ENCODE data around the gene RAB6B.
A peak's percentile ranks its signal among the peaks of the same experiment; 100 is the strongest.

RAB6B gene

DNA sequence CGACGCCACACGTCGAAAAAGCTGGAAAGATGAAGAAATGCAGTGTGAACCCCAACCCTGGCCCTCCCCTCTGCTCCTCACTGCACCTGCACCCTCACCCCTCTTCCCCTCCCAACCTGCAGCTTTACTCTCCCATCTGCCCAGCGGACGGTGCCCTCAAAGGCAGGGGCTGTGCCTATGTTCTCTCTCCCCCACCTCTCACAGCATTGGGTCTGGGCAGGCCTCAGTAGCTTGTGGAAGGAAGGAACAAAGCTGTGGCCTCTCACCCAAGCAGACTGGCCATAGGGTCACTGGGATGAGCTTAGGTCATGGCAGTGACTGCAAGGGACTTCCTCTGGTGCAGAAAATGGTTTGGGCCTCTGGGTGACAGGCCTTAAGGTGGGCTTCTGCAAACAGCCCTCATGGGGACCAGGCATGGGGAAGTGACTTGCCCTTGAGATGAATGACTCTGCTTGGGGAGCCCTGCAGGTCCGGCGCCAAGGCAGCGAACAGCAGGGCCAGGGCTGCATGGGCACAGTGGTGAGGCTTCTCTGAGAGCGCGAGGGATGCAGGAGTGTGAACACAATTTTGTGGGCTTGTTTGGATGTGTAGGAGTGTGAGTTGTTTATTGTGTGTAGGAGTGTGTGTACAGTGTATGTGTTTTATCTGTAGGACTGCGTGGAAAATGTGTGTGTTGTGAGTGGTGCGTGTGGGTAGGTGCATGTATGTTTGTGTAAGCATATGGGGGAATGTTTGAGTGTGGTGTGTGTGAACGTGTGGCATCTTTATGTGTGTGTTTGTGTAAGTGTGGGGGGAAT lies 60.9 kb downstream of the RAB6B start:
- no peak for FAIRE-seq

DNA sequence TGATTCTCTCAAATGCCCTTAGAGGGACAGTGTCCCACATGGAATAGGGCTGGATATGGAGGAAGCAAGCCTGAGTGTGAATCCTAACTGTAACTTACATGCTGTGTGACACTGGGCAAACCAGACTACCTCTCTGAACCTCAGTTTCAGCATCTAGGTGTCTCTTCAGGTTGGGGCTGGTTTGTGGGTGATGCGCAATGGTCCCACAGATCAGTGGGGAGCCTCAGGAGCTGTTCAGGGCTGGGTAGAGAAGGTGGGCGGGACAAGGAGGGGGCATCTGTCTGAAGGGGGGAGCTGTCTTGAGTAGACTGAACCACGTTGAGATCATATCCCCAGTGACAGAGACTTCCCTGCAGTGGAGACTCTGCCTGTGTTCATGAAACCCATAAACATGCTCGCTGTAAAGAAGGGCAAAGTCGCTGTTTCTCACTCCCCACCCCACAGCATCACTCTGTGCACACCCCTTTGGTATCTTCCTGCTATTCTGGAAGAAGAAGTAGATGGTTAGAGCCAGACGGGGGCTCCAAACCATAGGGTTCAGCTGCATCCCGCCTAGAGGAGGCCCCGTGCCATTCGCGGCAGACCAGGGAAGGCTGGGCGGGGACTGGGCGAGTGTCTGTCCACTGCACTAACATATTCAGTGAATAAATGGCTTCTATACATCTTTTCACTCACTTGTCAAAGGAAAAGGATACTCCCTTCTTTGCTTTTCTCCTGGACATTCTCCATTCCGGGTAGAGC lies 61.6 kb downstream of the RAB6B start:
- FAIRE-seq, result no peak

DNA sequence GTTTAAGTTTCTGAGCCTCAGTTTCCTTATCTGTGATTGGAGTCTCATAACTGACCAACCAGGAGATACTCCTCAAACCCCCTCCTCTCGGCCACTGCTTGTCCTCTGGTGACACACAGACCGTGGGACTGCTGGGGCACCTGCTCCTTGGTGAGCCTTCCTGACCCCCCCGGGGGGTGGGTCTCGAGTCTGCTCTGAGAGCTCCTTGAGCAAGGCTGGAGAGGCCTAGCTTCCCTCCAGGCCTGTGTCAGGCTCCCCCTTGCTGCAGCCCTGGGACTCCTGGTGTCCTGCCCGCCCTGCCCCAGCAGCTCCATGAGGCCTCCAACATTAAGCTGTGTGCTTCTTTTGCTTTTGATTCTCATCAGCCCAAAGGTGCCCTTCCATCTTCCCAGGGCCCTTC lies 62.4 kb downstream of the RAB6B start:
- no peak for FAIRE-seq

DNA sequence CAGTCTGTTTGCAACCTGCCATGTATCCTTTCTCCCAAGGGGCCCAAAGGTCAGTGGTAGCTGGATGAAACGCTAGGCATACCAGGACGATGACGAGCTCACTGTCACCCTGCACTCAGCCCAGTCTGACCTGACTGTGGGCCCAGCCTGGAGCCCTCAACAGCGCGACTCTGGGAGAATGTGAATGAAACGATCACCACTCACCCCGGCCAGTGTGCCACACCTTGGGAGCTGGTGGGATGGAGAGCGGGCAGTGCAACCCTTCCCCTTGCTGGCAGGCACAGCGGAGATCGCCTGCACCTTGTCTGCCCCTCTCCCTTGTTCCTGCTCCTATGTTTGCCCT lies 62.9 kb downstream of the RAB6B start:
- FAIRE-seq, result no peak

DNA sequence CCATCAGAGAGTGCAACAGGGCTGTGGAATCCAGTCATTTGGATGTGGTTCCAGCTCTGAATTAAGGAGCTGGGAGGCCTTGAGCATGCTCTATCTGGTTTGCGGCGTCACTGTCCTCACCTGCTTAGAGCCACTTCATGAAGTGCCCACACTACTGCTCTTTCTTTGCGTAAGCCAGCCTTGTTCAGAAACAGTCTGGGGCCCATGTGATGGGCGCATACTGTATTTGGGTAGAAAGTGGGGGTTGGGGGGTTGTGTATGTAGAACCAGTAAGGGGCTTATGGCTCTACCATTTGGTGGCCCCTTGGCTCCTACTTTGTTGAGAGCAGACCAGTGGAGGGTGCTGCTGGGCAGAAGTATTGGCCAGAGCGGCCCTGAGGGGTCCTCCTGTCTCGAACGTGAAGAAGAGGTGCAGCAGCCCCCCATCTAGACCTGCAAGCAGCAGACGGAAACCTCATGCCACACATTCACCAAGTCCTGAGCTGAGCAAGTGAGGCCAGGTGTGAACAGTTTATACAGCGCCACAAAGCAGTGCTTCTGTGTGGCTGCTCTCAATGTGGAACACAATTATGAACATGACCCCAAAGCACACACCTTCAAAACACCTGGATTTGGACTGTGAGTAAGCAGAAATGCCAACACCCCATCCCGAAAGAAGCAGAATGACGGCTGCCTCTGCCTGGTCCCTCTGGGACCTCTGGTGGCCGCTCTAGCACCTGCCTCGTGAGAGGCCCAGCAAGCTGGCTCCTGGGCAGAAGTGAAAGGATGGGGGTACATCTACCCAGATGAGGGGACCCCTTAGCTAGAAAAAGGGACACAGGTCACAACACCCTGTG lies 63.5 kb downstream of the RAB6B start:
- no peak for FAIRE-seq

DNA sequence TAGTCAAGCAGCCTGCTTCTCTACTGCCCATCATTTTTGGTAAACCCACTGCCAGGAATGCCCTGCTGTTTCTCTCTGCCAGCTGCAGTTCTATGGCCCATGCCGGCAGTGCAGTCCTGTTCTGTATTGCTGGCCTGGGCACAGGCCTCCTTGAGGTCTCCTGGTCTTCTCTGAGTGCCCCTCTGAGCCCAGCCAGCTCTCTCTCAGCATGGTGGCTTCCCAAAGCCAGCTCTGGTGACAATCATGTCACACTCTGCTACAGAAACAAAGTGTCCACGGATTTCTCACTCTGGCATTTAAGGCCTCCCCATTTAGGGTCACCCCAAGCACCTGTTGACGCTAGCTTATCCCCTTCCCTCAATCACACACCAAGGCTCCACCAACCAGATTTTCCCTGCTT lies 65.6 kb downstream of the RAB6B start:
- FAIRE-seq, result no peak

DNA sequence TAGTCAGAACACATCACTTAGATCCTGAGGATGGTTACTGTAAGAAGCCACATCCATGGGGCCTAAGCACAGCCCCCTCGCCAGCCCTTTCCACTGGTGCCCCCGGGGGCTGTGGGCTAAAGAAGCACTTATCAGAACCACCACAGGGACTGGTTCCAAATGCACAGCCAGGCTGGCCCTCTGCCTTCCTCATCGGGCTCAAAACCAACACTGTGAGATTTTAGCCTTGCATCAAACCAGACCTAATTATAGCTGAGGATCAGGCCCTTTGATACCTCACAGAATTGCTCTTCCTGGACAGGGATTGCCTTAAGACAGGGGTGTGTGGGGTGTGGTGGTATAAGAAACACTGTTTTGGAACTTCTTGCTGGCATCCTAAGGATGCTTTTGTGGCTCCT lies 66.4 kb downstream of the RAB6B start:
- no peak for FAIRE-seq

DNA sequence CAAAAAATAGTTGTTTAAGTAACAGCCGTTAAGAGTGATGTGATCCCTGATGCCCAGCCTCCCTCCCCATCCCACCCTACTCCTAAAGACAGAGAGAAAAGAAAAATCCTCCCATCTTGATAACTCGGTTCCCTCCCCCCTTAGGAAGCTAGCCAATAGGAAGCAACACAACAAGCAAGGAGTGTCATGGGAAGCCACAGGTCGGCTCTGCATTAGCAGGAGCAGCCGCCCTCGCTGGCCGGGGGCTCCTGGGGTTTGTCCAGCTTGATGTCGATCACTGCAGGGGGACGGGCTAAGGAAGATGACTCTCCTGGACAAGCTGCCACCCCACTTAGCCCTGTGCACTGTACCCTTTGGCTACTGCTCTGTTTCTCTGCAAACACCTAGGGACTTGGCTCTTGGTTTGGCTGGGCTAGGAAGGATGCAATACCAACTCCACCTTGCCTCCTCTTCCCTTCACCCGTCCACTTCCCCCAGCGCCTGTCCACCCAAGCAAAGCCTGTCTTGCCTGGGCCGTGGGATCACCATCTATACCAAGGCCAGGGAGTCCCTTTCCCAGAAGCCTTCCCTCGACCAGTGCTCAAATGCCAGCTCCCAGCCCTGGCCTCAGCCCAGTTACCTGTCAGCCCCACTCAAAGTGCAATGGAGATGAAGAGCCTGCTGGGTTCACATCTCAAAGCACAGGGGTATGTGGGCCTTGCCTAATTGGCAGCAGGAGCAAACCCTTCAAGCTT lies 66.9 kb downstream of the RAB6B start:
- FAIRE-seq, result no peak

DNA sequence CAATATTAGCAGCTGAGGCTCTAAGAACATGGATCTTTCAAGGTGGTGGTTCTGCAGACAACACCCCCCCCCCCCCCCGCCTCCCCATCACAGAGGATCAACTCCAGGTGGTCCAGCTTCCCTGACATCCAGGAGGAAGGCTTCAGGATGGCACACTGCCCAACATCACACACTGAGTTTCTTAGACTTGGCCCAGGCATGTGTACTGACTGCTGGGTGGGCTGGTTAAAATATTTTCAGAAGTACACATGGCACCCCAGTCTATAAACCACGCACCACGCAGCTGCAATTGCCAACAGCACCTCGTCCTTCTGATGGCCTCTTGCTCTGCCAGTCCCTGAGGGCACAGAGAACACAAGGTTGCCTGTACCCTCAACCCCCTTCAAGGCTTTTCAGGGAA lies 68.0 kb downstream of the RAB6B start:
- no peak for FAIRE-seq

DNA sequence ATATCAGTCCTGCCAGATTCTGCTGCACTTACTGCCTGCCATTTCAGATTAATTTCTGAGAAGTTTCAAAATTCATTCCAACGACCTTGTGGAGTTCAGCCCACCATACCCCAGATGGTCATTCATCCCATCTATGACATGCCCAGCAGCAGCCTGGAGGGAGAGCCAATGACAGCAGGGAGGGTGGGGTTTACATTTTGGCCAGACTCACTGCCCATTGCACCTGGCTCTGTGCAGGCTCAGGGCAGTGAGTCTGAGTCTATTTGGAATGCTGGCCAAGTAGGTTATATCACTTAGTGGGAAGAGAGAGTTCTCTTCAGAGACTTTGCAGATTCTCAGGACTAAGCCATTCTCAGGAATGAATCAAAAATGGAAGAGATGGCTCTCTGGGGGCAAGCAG lies 68.5 kb downstream of the RAB6B start:
- FAIRE-seq, result no peak

DNA sequence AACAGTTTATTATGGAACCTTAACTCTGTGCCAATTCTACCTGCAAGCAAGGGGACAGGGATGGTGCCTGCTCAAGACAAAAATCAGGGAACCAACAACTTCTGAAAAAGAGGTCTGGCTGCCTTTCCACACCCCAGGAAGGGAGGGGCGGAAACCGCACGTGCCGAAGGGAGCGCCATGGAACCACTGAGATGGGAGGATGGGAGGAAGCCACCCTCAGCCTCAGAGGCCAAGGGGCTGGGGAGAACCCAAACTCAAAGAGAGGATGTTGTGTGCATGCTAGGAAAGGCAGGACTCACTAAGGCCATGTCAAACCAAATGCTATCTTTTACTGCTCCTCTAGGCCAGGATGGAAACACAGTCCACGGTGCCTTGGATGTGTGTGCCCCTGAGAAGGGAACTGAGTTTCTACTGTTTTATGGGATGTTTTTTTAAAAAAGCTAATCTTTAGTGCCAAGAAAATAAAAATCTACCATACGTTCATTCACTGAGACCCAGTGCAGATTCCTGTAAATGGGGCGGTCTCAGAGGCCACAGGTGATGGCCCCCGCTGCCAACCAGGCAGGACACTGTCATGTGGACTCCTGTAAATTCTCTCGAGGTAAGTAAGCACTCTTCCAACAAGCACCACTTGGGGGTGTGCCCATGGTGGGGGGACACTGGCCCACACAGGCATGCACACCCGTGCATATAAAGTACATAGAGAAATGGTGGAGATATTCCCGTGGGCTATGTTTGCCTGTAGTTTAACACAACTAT lies 69.5 kb downstream of the RAB6B start:
- no peak for FAIRE-seq

DNA sequence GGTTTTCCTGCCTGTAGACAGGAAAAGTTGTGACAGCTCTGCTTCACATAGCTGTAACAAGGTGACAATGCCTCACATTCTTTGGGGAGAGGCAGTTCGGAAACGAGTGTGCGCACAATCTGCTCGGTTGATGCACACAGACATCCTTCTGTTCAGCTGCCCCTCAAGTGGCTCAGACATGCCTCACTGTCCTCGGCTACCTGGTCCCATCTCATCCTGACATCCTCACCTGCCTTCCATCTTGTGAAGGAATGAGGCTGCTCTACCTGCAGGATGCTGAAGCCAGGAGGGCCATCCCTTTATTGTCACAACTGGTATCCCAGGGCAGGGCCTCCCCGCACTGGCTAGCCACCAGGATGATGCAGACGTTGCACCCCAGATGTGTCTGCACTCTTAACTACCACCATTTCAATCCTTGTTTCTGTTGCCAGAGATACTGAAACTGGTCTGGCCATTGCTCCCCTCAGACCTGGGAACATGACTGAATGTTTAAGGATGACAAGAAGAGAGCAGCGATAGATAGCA lies 70.7 kb downstream of the RAB6B start:
- FAIRE-seq, result no peak

DNA sequence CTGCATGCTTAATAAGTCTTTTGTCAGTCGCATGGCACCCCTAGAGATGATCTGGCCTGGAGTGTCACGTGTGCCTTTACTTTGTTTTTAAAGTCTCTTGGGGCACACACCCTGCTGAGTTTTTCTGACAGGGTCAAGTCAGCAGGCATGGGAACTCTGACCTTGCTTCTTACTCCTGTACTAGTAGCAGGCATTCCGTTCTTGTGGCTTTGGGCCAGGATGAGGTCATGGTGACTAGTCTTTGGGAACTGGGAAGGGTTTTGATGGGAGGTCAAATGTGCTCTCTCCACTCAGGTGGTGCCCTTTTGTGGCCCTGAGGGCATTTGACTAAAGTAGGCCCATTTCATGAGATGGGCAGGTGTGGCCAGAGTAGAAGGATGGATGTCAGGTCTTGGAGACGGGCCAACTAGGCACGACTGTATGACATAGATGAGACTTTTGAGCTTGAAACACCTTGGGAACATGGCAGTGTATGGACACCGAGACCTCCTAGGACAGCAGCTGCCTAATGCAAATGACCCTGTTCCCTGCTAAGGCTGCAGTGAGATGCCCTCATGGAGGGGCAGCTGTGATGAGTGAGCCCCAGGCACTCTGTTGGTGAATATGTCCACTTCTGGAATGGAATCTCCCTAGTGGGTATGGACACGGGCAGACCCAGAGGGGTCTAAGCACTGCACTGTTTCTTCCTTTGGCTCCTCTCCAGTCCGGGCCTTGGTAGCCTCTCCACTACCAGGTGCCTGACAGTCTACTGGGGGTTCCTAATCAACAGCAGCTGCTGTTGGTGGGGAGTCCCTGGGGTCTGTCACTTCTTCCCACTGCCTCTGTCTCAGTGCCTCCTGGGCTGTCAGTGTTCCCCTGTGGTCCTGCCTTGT lies 73.7 kb downstream of the RAB6B start:
- FAIRE-seq, result no peak

DNA sequence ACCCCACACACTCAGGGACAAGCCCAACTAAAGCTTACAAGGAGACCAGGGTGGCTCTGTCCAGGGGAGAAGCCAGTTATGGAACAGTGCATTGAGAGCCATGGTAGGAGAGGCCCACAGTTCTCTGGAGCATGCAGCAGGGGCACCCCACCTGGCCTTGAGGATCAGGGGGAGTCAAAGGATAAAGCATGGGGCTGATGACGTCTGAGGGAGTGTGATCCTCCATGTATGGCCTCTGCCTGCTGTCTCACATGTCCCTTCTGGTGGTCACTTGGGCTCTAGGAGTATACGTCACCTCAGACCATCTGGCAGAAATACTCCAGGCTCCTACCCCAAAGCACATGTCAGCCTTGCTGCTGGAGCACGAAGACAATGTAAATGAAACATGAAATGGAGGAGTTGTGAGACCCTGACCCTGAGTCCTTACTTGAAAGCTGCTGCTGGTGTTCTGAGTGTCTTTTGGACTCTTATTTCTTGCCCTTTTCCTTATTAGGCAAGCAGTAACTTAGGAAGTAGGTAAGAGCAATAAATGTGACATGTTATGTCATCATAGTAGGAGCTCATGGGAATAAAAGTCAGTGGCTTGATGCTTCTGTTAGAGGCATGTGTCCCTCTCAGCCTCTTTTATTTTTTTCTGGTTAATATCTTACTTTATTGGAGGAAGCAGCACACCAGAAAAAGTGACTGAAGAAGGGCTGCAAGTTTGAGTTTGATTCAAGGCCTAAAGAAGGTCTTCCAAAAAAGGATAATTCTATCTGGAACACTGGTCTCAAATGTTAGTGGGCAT lies 74.6 kb downstream of the RAB6B start:
- no peak for FAIRE-seq

DNA sequence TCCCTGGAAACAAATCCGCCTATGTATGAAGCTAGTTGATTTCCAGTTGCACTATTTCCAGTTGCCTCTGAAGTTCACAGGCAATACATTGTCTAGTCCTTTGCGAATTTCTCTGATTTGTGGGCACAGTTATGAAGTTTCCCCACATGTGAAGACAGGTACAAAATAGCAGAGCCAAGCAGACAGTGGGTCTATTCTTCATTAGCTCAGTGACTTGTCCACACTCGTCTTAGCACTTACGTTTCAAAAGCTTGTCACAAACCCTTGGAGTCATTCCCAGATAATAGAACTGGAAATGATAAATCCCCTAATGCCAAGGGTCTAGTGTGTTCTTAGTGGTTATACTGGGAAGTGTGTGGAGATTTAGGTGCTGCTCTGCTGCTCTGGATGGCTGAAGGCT lies 75.6 kb downstream of the RAB6B start:
- no peak for FAIRE-seq

DNA sequence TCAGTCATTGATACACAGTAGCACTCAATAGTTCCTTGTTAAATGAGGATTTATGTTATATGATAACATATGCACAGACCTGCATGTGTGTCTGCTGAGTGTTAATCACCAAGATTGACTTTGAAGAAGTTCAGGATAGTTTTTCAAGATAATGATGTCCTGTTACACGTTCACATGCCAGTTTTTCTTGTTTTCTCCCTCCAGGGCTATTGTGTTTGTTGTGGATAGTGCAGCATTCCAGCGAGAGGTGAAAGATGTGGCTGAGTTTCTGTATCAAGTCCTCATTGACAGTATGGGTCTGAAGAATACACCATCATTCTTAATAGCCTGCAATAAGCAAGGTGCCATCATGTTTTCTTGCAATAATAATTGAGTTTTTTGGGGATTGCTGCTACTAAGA lies 80.3 kb downstream of the RAB6B start:
- no peak for FAIRE-seq

DNA sequence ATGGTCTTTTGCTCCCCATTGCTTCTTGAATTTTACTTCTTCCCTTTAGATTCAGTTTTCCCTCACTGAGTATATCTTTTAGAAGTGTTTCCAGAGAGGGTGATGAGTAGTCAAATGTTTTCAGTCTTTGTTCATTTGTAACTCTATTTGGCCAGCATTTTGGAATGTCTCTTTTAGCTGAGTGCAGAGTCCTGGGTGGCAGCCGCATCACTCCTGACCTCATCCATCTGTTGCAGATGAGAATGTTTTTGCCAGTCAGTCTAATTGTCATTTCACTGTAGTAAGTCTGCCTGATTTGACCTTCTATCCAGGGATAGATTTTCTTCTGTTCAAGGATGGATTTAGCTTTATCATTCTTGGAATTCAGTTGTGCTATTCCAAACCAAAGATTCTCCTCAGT lies 82.8 kb downstream of the RAB6B start:
- FAIRE-seq, result no peak

DNA sequence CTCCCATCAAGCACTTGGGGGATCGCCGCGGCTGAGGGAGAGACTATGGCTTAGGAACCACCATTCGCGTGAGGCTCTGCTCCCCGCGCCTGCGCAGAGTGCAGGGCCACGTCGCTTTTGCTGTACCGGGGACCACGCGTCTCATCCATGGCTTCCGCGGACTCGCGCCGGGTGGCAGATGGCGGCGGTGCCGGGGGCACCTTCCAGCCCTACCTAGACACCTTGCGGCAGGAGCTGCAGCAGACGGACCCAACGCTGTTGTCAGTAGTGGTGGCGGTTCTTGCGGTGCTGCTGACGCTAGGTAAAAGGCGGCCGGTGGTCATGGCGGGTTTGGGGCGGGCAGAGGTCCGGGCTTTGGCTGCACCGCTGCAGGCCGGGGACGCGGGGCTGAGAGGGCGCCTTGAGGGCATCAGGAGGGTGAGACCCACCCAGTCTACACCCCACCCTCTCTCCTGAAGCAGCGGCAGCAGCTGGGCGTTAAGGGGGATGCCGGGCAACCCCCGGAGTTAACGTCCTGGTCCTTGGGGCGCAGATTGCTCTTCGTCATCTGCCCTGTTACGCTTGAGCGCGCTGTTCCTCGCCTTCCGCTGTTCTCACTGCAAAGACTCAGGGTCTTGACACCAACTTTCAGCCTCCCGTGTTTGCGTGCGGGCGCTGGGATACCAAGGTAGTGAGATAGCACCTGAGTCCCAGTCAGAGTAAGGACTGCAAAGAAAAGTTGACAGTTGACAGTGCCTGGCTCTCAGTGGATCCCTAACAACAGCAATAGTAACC lies 89.8 kb downstream of the RAB6B start, which contains the start of gene SRPRB:
Gene SRPRB (plus strand): TSS at position 114 of the 774 bp plus-strand sequence. CDS start 34 bp downstream, at position 148.
- FAIRE-seq, result peak; percentile 59

DNA sequence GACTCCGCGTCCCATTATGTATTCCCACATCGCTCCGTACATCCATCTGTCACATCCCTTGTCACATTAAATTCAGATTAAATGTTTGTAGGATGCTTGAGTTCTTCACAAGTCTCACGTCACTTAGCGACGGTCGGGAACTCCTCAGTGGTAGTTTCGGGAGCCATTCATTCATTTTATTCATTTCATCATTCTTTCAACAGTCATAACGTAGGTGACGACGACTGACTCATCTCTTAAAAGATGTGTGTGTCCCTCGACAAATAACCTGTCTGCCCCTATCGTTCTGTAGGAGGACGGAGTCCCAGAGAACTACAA lies 90.3 kb downstream of the RAB6B start:
- no peak for FAIRE-seq

All from G401.6 (cell line).